Measurements from ENCODE around the gene AGO4.
"Not testable (repeated sequence)": the region's sequence is repeated elsewhere in the genome, so short reads cannot be mapped to it uniquely, and the experiment has no call there.

The AGO4 gene

GRCh38 chr1:35807614-35808449 is at the start of gene AGO4:
Gene AGO4, plus strand, starts transcription at chr1:35808016. Its CDS starts 401 bp downstream, at chr1:35808417.
- peak in 1 of 2 donors; percentile 14 for DNase-seq (ENCODE audit: low read depth in 2 of 2)

- DNase-seq (ENCODE audit: low read depth in 2 of 2), result no peak
Observed at GRCh38 chr1:35762141-35762540, 45.7 kb upstream of the AGO4 start.

- no peak for DNase-seq (ENCODE audit: low read depth in 2 of 2)
Observed at GRCh38 chr1:35763201-35763600, 44.6 kb upstream of the AGO4 start.

DNA sequence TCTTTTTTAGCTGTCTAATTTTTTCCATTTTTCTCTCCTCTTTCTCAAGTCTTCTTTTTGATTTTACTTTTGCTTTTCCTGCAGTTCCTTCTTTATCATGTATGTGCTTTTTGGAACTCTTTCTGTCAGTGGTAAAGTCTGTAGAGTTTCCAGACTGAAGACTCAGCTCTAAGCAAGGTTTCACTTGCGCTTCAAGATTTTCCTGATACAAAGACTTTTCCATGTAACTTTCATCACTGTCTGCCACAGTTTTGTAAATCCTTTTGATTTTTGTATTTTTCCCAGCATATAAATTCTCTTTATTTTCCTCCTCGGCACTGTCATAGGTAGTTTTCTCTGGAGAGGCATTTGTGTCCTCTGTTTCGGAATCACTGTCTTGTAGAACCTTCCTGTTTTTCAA is 43.5 kb upstream of the AGO4 start:
- DNase-seq (ENCODE audit: low read depth in 2 of 2), result no peak

DNA sequence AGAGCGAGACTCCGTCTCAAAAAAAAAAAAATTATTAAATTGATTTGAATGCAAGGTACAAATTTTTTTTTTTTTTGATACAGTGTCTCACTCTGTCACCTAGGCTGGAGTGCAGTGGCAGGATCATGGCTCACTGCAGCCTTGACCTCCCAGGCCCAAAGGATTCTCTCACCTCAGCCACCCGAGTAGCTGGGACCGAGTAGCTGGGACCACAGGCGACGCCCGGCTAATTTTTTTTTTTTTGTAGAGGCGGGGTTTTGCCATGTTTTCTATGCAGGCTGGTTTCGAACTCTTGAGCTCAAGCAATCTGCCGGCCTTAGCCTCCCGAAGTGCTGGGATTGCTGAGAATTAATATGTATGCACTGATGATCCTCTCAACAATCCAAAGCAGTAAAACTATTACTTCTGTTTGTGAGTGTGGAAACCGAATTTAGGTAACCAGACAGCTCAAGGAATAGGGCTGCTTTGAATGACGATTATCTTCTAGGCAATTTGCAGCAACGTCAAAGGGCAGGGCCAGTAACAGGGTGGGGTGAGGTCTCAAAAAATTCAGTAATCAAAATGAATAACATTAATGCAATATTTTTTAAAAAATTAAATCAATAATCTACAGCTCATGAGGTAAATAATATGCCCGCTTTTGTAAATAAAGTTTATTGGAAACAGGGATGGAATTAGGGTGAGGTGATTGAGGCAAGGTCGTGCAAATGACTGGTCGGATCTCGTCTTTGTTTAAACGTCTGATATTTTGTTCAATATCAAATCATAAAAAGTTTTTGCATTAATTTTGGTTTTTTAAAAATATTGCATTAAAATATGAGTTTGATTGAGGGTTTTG is 39.2 kb upstream of the AGO4 start:
- DNase-seq (ENCODE audit: low read depth in 2 of 2), result no peak

GRCh38 chr1:35769188-35769758 is 38.5 kb upstream of the AGO4 start:
- peak; percentile 71 to 75 for DNase-seq (ENCODE audit: low read depth in 2 of 2)

GRCh38 chr1:35773711-35774110 is 34.1 kb upstream of the AGO4 start:
- no peak for DNase-seq (ENCODE audit: low read depth in 2 of 2)

DNA sequence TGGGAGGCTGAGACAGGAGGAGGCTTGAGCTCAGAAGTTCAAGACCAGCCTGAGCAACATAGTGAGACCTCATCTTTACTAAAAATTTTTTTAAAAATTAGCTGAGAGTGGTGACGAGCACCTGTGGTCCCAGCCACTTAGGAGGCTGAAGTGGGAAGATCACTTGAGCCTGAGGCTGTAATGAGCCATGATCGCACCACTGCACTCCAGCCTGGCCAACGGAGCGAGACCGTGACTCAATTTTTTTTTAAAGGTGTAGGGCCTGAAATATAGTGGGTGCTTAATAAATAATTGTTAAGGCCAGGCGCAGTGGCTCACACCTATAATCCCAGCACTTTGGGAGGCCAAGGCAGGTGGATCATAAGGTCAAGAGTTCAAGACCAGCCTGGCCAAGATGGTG is 31.6 kb upstream of the AGO4 start:
- DNase-seq (ENCODE audit: low read depth in 2 of 2), result not testable (repeated sequence)

DNA sequence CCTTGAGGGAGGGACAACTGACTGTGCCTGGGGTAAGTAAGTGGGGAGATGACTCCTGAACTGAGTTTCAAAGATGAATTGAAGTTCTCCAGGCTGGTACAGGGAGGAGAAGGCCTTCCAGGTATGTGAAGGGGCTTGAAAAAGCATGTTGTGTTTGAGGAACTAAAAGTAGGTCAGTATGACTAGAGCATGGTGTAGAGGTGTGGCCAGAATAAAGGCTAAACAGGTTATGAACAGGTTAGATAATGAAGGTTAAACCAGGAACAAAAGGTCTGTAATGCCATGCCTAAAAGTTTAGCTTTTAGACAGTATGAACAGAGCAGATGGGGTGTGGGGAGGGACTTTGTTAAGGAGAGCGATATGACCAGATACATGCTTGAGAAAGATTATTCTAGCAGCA is 30.7 kb upstream of the AGO4 start:
- DNase-seq (ENCODE audit: low read depth in 2 of 2), result no peak

- DNase-seq (ENCODE audit: low read depth in 2 of 2), result no peak
Observed at GRCh38 chr1:35783055-35783583, 24.7 kb upstream of the AGO4 start.

- DNase-seq (ENCODE audit: low read depth in 2 of 2), result not testable (repeated sequence)
Observed at GRCh38 chr1:35784364-35784763, 23.5 kb upstream of the AGO4 start.

DNA sequence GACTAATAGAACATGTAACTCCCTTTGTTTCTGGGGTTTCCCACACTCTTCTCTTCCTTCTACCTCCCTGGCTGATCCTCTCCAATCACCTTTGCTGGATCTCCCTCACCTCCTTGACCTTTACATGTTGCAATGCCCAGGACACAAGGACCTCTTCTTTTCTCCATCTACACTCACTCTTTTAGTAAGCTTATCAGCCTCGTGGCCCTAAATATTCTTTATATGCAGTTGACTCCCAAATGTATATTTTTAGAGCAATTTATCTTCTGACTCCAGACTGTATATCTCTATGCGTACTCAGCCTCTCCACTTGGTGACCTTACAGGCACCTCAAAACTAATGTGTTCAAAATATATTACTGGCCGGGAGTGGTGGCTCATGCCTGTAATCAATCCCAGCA is 19.7 kb upstream of the AGO4 start:
- no peak for DNase-seq (ENCODE audit: low read depth in 2 of 2)

GRCh38 chr1:35790670-35791069 is 17.1 kb upstream of the AGO4 start:
- no peak for DNase-seq (ENCODE audit: low read depth in 2 of 2)

GRCh38 chr1:35795295-35795694 is 12.5 kb upstream of the AGO4 start:
- no peak for DNase-seq (ENCODE audit: low read depth in 2 of 2)

DNA sequence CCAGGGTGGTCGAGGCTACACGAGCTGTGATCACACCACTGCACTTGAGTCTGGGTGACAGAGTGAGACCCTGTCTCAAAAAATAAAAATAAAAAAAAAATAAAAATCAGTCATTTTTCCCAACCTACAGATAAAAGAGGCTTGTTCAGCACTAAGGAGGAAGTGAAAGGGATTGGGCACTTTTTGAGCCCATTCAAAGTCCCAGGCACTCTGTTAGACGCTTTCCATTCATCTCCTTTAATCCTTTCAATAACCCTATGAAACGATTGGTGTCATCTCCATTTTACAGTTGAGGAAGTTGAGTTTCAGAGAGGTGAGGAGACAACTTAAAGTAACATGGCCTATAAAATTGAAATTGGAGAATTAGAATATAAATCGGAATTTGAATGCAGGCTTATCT is 10.4 kb upstream of the AGO4 start:
- no peak for DNase-seq (ENCODE audit: low read depth in 2 of 2)

GRCh38 chr1:35798019-35798418 is 9.8 kb upstream of the AGO4 start:
- not testable (repeated sequence) for DNase-seq (ENCODE audit: low read depth in 2 of 2)

GRCh38 chr1:35800167-35800887 is 7.5 kb upstream of the AGO4 start:
- not testable (repeated sequence) for DNase-seq (ENCODE audit: low read depth in 2 of 2)

- DNase-seq (ENCODE audit: low read depth in 2 of 2), result no peak
Observed at GRCh38 chr1:35808450-35809113, 766 bp downstream of the AGO4 start.

GRCh38 chr1:35809114-35810095 is 1.6 kb downstream of the AGO4 start:
- no peak for DNase-seq (ENCODE audit: low read depth in 2 of 2)

Measured in activated CD4-positive, alpha-beta T cell treated with anti-CD3 and anti-CD28 coated beads for 24 hours (primary cell).